GM21619 (cell line): ENCODE results near the gene CRHR2.

ENCODE experiments used
- ATAC-seq: cut with Tn5 transposase; IDR thresholded peaks from one replicate; pipeline ENCODE4 v1.9.1; 2021; ENCODE audit not compliant: unreplicated experiment

Gene CRHR2

DNA sequence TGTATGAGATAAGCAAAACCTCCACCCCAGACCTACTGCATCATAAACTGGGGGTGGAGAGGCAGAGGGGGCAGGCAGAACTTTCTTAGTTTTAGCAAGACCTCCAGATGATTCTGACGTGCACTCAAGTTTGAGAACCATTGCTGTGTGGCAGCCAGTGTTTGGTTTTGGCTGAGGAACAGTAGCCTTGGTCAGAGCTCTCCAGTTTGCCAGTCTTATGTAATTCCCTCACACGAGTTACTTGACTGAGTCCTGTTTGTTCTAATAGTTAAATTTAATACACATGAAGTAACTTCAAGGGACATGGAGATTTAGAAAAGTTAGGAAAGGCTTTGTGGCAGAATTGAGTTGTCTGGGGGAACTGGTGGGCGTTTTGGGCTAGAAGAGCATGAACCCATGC is 49.0 kb downstream of the CRHR2 start:
- no peak for ATAC-seq

DNA sequence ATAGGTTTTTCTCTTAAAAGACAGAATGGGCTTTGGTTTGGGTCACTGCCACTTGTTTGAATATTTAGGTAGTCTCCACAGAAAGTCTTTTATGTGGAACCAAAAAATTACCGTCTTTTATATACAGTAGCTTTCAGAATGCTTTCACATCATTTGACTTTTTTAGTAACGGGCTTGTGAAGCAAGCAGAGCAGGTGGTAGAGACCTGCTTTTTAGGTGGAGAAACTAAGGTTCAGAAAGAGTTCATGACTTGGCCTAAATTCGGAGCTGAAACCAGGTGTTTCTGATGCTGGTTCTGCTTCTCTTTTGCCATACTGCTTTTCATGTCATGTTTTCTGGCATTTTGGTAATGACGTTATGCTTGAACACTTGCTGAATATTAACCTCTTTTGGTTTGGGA is 51.3 kb downstream of the CRHR2 start:
- ATAC-seq = peak; percentile 62

DNA sequence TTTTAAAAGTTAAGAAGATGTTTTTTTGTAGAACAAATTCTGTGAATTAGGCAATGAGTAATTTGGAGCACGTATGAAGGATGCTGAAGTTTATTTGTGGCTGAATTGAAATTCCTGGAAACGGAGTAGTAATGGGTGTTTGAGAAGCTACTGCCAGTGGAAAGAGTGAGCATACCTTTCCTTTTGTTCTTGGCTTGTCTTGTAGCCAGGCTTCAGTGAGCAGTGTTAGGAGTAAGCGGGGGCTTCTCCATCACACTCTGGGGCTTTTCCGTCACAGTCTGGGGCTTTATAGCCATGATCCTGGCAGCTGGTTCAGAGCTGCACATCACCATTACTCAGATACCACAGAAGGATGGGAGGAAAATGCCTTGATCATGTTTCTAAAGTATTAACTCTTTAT is 55.2 kb downstream of the CRHR2 start:
- no peak for ATAC-seq

DNA sequence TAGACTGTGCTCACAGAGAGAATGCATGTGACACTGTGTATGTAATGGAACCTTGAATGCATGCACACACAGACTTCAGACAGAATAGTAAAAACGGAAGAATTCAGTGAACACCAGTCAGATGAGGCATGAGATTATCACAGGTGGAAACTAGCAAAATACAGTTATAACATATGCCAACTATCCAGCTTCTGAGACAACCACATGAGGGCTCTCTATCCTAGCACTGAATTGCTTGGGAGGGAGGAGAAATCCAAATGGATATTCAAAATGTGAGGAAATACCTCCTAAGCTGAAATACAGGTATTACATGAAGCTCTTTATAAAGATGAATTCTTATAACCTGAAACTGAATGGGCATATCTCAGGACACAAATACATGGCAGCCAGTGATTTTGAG is 57.0 kb downstream of the CRHR2 start:
- no peak for ATAC-seq

DNA sequence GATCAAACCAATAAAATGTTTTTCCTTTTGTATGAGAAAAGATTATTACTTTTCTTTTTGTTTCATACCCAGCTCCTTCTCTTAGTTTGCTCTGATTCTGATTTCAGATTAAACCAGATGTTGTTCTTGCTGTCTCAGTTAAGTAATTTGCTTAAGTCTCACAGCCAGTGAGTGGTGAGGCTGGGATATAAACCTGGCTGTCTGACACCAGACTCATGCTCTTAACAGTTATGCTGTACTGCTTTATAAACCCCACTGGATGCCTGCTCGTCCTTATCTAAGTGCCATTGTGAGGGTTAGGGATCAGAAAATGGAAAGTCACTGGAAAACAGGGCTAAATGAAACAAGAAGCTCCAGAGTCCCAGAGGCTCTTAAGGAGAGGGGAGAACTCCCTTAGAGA is 63.3 kb downstream of the CRHR2 start:
- ATAC-seq = no peak

DNA sequence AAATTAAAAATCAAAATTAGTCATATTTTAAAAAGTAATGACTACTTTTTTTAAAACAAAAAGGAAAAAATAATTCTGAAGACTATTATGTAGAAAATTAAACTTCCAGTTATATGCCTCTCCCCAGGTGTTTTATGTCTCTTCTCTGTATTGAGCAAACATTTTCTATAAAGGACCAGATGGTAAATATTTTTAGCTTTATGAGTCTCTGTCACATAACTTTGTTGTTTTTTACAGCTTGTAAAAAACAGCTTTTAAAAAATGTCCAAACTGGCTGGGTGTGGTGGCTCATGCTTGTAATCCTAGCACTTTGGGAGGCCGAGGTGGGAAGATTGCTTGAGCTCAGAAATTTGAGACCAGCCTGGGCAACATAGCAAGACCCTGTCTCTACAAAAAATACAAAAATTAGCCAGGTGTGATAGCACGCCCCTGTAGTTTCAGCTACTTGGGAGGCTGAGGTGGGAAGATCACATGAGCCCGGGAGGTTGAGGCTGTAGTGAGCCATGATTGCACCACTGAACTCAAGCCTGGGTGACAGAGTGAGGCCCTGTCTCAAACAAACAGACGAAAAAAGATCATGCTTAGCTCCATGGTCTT is 64.1 kb downstream of the CRHR2 start:
- ATAC-seq = no peak

DNA sequence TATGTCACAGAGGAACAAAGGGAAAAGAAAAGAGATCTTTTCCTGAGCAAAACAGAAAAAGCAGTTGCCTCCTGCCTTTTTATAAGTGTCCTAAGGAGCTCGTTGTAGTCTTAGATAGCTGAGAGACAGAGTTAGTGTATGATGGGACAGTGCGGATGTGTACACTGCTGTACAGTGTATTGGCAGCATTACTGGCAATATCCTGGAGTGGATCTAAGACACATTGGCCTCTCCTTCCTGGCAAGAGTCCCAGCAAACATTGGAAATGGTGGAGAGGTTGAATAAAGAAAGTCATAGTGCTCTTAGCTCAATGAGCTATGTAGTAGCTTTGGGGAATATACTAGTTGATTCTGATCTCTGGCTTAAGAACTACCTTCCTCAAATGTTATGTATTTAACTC is 64.9 kb downstream of the CRHR2 start:
- no peak for ATAC-seq

DNA sequence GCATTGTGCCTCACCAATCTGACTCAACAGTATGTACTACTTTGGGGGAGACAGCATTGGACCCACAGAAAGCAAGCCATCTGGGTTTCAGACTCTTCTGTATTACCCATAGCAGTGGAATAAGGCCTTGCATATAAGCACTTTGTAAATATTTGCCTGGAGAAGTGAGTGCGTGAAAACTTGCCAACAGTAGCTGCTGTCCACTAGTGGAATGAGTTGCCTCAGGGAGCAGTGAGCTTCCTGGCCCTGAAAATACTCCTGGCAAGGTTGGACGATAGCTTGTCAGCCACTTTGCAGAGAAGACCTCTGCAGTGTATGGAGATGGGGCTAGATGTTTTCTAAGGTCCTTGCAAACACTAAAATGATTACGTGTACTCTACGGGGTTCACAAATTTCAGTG is 65.9 kb downstream of the CRHR2 start:
- ATAC-seq = no peak

DNA sequence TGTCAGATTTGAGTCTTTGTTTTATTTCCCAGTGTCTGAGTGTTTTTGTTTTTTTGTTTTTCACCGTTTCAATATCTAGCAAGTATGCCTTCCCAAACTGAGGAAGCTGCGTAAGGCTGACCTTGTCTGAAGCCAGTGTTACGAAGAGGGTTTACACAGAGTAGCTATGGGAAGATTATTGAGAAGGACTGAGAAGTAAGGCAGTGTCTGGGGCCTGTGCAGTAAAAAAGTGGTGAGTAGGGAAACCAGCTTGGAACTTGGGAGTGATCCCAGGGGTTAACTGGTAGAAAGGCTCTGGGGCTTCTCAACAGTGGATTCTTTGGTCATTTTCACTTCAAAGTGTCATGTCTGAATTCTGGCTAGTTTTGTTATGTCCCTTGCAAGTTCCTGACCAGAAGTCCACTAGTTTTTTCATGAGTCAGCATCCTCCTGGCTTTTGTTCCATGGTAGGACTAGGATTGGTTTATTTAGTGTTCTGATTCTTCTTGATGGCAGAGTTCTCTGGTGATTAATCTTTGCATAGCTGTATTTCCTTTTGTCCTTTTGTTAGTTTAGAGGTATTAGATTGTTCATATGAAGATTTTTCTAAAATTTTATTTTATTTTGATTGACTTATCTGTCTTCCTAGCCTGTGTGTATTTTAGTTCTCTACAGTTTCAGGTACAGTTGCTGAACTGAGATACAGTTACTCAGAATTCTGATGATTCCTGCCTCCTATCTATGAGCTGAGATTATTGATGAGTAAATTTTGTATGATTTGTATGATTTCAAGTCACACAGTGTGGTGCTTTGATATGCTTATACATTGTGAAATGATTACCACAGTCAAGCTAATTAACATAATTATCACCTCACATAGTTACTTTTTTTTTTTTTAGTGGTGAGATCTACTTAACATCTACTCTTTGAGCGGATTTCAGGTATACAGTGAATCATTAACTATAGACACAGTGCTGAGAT is 68.6 kb downstream of the CRHR2 start:
- no peak for ATAC-seq

DNA sequence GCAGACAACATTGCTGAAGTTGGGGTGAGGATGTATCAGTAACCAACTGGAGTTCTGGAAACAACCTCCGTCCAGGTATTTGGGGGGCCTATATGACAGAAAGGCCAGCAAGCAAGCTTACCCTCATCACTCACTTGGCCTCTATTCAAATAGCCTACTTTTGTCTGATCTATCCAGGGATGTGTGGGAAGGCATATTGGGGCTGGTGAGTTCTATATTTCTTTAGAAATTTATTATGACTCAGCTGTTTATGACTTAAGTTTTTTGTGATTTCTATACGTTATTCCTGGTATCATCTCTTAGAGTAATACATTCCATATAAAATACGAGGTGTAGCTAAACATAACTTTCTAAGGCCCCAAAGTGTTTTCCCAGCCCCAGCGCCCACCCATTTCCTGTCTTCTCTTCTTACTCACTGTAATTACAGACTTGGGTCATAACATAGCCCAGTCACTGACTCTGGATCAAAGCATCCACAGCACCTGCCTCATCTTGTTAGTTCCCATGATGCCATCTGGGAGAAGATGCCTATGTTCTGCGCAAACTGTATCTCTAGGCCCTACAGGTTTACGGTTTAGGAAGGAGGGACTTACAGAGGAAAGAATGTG is 69.5 kb downstream of the CRHR2 start:
- no peak for ATAC-seq

DNA sequence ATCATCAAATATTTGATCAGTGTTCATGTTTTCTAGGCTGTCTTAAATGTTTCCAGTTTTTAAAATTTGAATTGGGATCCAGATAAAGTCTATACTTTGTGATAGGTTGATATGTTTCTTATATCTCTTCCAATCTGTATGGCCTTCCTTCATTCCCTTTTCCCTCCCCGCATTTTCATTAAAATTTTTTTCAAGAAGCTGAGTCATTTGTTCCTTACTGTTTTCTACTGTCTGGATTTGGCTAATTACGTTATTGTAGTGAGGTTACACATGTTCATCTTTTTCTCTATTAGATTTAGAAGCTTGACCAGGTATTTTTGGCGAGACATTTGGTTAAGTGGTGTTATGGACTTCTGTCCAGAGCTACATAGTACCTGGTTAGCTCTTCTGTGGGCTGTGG is 76.4 kb downstream of the CRHR2 start:
- ATAC-seq = no peak

DNA sequence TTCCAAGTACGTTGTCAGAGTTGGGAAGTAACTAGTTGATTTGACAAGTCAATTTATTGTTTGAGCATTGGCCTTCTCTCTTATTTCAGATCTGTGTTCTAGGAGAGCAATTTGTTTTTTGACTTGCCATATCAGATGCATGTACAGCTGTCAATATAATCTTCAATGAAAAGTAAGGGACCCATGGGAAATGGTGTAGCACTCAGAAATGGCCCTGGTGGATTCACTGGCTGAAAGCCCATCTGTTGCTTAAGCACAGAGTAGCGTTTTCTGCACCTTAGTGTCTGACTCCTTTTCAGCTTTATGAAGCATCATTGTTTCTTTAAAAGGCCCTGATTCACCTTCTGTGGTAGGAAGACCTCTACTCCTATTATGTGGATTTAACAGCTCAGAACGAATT is 77.4 kb downstream of the CRHR2 start:
- no peak for ATAC-seq
